A549 (cell line): Measurements from ENCODE around the gene KHSRP. TPM values are rescaled to one million over a fixed set of nuclear protein-coding genes. Genes with fewer than 3 reads are reported as not detected.

ENCODE experiments used
- ATAC-seq, 2 experiments: fragments of 200-7000 bp in 1 of 2; fragments of >200 bp in 1 of 2; cut with Nextera tagmentation in 1 of 2; cut with Tn5 transposase in 1 of 2; 3 replicates each; pipeline versions ENCODE4 v1.8.0 to v1.9.1; 2018 to 2020; ENCODE audit warnings: mild to moderate bottlenecking in 1 of 2, moderate library complexity in 1 of 2
- CTCF ChIA-PET: fragments of 300-600 bp; sonication (Branson Sonifier 250); formaldehyde crosslinking; extraction: SDS; loops from one replicate; lab custom pipeline; 2021; ENCODE audit warnings: antibody characterized with exemption, inconsistent platforms; lab: Yijun Ruan, JAX
- POLR2A ChIA-PET: fragments of 350-600 bp; formaldehyde crosslinking; extraction: SDS; loops from one replicate; lab custom pipeline; 2021; ENCODE audit warnings: antibody characterized with exemption, inconsistent platforms; lab: Yijun Ruan, JAX
- DNase-seq, 2 experiments: peaks; one replicate each; pipeline versions ENCODE4 v3.0.0 to v3.0.0-alpha.2; 2011 to 2016; ENCODE audit warnings: low read depth in 1 of 2, low spot score in 1 of 2
- FAIRE-seq: peaks from 2 replicates; lab custom pipeline; 2011; peaks lifted over from hg19 to GRCh38; lab: Jason Lieb, UNC
- H3K27ac ChIP-seq, 2 experiments: fragments of >200 bp; sonication (Bioruptor Twin); formaldehyde crosslinking; 3 replicates each; pipeline ENCODE4 v1.5.1; 2016 to 2017
- H3K4me1 ChIP-seq: fragments of >200 bp; sonication (Bioruptor Twin); formaldehyde crosslinking; 3 replicates; pipeline ENCODE4 v1.6.1; 2016
- H3K4me2 ChIP-seq: fragments of >200 bp; sonication (Bioruptor Twin); formaldehyde crosslinking; 3 replicates; pipeline ENCODE4 v1.6.1; 2016
- H3K4me3 ChIP-seq: fragments of >200 bp; sonication (Bioruptor Twin); formaldehyde crosslinking; 3 replicates; pipeline ENCODE4 v1.5.1; 2016
- H3K9me3 ChIP-seq: fragments of >200 bp; sonication (Bioruptor Twin); formaldehyde crosslinking; 3 replicates; pipeline ENCODE4 v1.6.1; 2016
- BHLHE40 ChIP-seq: IDR thresholded peaks from 2 replicates; pipeline ENCODE4 v1.6.1; 2012; ENCODE audit warnings: low read depth, low read length, inconsistent platforms
- CHD4 ChIP-seq: fragments of 200-600 bp; sonication (generic); IDR thresholded peaks from 2 replicates; pipeline ENCODE4 v1.6.1; 2016; ENCODE audit warnings: antibody characterized with exemption, mild to moderate bottlenecking, borderline replicate concordance
- EHF ChIP-seq: fragments of 250-450 bp; sonication (Bioruptor Pico); IDR thresholded peaks from 2 replicates; pipeline ENCODE4 v1.5.0; 2020; ENCODE audit warnings: mild to moderate bottlenecking
- EP300 ChIP-seq, 2 experiments: fragments of >200 bp; sonication (Bioruptor Twin); formaldehyde crosslinking; IDR thresholded peaks; 2 replicates in 1 of 2; 3 replicates in 1 of 2; pipeline ENCODE4 v1.6.1; 2016 to 2017
- HOXA7 ChIP-seq: fragments of 250-450 bp; sonication (Bioruptor Pico); IDR thresholded peaks from 2 replicates; pipeline ENCODE4 v1.5.0; 2020; ENCODE audit warnings: mild to moderate bottlenecking, moderate library complexity
- HOXB5 ChIP-seq: fragments of 250-450 bp; sonication (Bioruptor Pico); IDR thresholded peaks from 2 replicates; pipeline ENCODE4 v1.5.0; 2020; ENCODE audit warnings: mild to moderate bottlenecking, moderate library complexity
- JUN ChIP-seq, 2 experiments: fragments of >200 bp; sonication (Bioruptor Twin); formaldehyde crosslinking; IDR thresholded peaks; 2 replicates in 1 of 2; 3 replicates in 1 of 2; pipeline ENCODE4 v1.6.1; 2016 to 2017
- KDM5A ChIP-seq: fragments of 200-600 bp; sonication (generic); IDR thresholded peaks from 2 replicates; pipeline ENCODE4 v1.6.1; 2016; ENCODE audit warnings: antibody characterized with exemption, mild to moderate bottlenecking
- MAZ ChIP-seq: fragments of 150-350 bp; IDR thresholded peaks from 2 replicates; pipeline ENCODE4 v1.6.1; 2014; ENCODE audit warnings: antibody characterized with exemption, low read depth, low read length, borderline replicate concordance
- MYC ChIP-seq: IDR thresholded peaks from 2 replicates; pipeline ENCODE4 v1.6.1; 2012; ENCODE audit warnings: mild to moderate bottlenecking, inconsistent platforms, low read length, improper control_type of control experiment, borderline replicate concordance
- NR3C1 ChIP-seq: fragments of >200 bp; sonication (Bioruptor Twin); formaldehyde crosslinking; IDR thresholded peaks from 3 replicates; pipeline ENCODE4 v1.6.1; 2017
- RAD21 ChIP-seq, 2 experiments: fragments of >200 bp in 1 of 2; sonication (Bioruptor Twin) in 1 of 2; formaldehyde crosslinking in 1 of 2; IDR thresholded peaks in 1 of 2; conservative IDR thresholded peaks in 1 of 2; 2 replicates in 1 of 2; 3 replicates in 1 of 2; pipeline ENCODE4 v1.6.1; 2012 to 2018; ENCODE audit warnings: inconsistent platforms in 1 of 2
- RNF2 ChIP-seq: fragments of 200-600 bp; sonication (generic); IDR thresholded peaks from 2 replicates; pipeline ENCODE4 v1.6.1; 2016; ENCODE audit warnings: low read depth, mild to moderate bottlenecking, antibody characterized with exemption, moderate library complexity, borderline replicate concordance
- SREBF2 ChIP-seq: fragments of 450-650 bp; IDR thresholded peaks from 2 replicates; pipeline ENCODE4 v1.6.1; 2014; ENCODE audit warnings: mild to moderate bottlenecking, moderate library complexity
- TFCP2L1 ChIP-seq: fragments of 250-450 bp; sonication (Bioruptor Pico); IDR thresholded peaks from 2 replicates; pipeline ENCODE4 v1.5.0; 2021; ENCODE audit warnings: mild to moderate bottlenecking
- TP53 ChIP-seq: fragments of 250-450 bp; sonication (Bioruptor Pico); IDR thresholded peaks from 2 replicates; pipeline ENCODE4 v1.5.0; 2021; ENCODE audit warnings: mild to moderate bottlenecking, moderate library complexity
- ZC3H11A ChIP-seq: fragments of 450-650 bp; IDR thresholded peaks from 2 replicates; pipeline ENCODE4 v1.6.1; 2014; ENCODE audit warnings: antibody characterized with exemption, mild to moderate bottlenecking
- ZSCAN20 ChIP-seq: fragments of 250-450 bp; sonication (Bioruptor Pico); IDR thresholded peaks from 2 replicates; pipeline ENCODE4 v1.8.0; 2022; ENCODE audit warnings: mild to moderate bottlenecking, moderate library complexity
- WGBS: methylation state at CpG from one replicate; pipeline ENCODE4 v1.1.6; 2017; ENCODE audit errors: missing lambda C conversion rate; 5-methylcytosine and 5-hydroxymethylcytosine counted together
- polyA plus RNA-seq, 4 experiments: library from polyadenylated mRNA; depleted of rRNA in 3 of 4; stranded (reverse); fragments of >200 nt; fragmentation: RNase III in 1 of 4; extraction: RNeasy Plus Mini Kit Qiagen cat#74134 plus additional on column Dnase treatment in 1 of 4; gene quantifications; 2 replicates in 3 of 4; 3 replicates in 1 of 4; pipeline ENCODE4 v1.2.3, GENCODE V29; 2011 to 2017
- TF ChIP-seq, protein P1 (sequence below): fragments of 450-650 bp; IDR thresholded peaks from 2 replicates; pipeline ENCODE4 v1.6.1; 2014; ENCODE audit warnings: antibody characterized with exemption
- TF ChIP-seq, protein P2 (sequence below): fragments of 250-450 bp; sonication (Bioruptor Pico); IDR thresholded peaks from 2 replicates; pipeline ENCODE4 v1.5.0; 2021; ENCODE audit warnings: mild to moderate bottlenecking, moderate library complexity, borderline replicate concordance
- TF ChIP-seq, protein P3 (sequence below): fragments of >200 bp; sonication (Bioruptor Twin); formaldehyde crosslinking; IDR thresholded peaks from 3 replicates; pipeline ENCODE4 v1.5.1; 2016
- TF ChIP-seq, protein P4 (sequence below): IDR thresholded peaks from 2 replicates; pipeline ENCODE4 v1.6.1; 2012; ENCODE audit warnings: low read depth, borderline replicate concordance
- TF ChIP-seq, protein P5 (sequence below): IDR thresholded peaks from 2 replicates; pipeline ENCODE4 v1.6.1; 2012

KHSRP gene
- polyA plus RNA-seq, 2 of the 4 experiments (the other 2 are of a cell fraction), result 54.3 to 192 TPM

DNA sequence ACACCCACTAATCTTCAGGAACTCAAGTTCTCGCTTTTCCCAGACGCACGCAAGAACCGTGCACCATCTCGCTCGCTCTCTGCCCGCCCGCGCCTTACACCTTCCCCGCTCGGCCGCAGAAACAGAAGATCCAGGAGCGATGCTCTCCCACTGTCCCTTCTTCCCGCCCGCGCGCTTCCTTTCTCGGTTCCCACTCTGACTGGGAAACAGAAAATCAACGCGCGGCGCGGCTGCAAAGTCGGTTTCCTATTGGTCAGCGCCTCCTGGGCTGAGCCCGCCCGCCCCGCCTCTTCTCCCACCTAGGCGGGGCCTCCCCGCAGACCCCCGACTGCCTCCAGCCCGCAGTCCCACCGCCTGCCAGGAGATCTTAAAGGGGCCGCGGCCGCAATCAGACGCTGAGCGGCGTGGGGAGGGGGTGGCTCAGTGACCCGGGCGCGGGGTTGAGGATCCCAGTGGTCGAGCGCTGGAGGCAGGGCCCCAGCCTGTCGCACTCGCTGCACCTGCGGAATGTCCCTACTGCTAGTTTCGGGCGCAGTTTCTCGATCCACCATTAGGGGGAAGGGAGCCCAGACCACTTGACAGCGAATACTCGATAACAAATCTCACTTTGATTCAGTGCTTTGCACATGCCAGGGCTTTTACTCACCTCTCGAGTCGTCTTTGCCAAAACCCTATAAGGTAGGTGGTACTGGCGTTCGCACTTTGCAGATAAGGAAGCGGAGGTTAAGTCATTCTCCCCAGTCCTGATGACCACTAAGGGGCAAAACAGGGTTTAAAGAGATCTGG is 35.7 kb upstream of the KHSRP start:
- CTCF ChIA-PET, result interaction anchor here (1.1 kb wide), 1 partner anchor 62 kb away, joined by 4 read pairs; no protein-coding TSS in a partner anchor
- no peak for FAIRE-seq

DNA sequence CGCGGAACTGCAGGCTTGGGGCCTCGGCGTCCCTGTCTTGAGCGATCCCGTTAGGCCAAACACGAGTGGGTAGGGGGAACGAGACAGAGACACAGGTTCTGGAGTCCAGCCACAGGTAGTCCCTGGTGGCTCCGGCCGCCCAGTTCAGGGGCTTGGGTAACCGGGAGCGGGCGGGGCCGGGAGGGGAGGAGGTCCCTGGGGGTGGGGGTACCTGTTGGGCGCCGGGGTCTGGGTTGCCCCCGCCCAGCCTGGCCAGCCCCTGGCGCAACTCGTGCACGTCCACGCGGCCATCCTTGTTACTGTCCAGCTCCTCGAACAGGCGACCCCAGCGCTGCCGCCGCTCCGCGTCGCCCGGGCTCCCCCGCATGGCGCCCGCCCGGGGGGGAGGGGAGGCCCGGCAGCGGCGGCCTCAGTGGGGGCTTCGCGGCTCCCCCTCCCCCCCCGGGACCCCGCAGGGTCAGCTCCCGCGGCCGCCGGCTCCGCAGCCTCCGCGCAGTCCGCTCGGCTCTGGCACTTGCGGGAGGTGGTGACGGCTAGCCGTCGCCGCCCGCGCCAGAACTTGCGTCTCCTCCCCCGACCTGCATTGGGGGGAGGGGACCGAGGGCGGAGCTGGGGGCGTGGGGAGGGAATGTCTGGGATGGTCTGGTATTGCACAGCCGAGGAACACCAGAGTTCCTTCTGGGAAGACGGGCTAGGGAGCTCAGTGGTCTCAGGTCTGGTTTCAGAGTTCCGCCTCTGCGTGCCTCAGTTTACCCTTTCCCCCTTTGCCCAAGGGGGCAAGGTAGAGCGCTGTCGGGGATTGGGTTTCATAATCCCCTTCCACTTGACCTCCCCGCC is 34.9 kb upstream of the KHSRP start, which contains the start of gene SLC25A23:
Gene SLC25A23, minus strand, starts transcription at position 531 of the 837 bp plus-strand sequence. Its CDS starts 164 bp downstream, at position 367.
- ATAC-seq (peak; percentile 80), FAIRE-seq (no peak), DNase-seq (peak; percentile 66 to 76)
- Histone ChIP-seq H3K4me1 (peaks cover 10% of the 10 kb centered on the region), H3K9me3 (no peaks in the 10 kb centered on the region; the same call in 2 of the 3 replicates), H3K4me2 (peak within 1 kb of the TSS; percentile 87), H3K27ac (peak within 1 kb of the TSS; percentile 79 to 91), H3K4me3 (peak within 1 kb of the TSS; percentile 83)
- WGBS, result 2% methylated on average over 5 of the region's 70 CpGs
- ChIA-PET POLR2A (interaction anchor here (0.9 kb wide), 1 partner anchor 67 kb away, joined by 3 read pairs; the partner anchor contains the start of gene GTF2F1), CTCF (interaction anchor here (0.8 to 1.1 kb wide), 2 partner anchors 24 to 61 kb away, joined by 3 to 4 read pairs; no protein-coding TSS in a partner anchor)
- no peak for TF ChIP-seq HOXB5
- TF ChIP-seq RAD21 (conservative IDR thresholded peaks at IDR 0.05 in 1 of 2, IDR thresholded peaks at IDR 0.05 in 1 of 2), result no peak
- TF ChIP-seq ZSCAN20 (CRISPR knock-in tag), result no peak
- TF ChIP-seq, protein P1, sequence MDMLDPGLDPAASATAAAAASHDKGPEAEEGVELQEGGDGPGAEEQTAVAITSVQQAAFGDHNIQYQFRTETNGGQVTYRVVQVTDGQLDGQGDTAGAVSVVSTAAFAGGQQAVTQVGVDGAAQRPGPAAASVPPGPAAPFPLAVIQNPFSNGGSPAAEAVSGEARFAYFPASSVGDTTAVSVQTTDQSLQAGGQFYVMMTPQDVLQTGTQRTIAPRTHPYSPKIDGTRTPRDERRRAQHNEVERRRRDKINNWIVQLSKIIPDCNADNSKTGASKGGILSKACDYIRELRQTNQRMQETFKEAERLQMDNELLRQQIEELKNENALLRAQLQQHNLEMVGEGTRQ, result no peak
- no peak for TF ChIP-seq KDM5A
- no peak for TF ChIP-seq NR3C1
- TF ChIP-seq, protein P2, sequence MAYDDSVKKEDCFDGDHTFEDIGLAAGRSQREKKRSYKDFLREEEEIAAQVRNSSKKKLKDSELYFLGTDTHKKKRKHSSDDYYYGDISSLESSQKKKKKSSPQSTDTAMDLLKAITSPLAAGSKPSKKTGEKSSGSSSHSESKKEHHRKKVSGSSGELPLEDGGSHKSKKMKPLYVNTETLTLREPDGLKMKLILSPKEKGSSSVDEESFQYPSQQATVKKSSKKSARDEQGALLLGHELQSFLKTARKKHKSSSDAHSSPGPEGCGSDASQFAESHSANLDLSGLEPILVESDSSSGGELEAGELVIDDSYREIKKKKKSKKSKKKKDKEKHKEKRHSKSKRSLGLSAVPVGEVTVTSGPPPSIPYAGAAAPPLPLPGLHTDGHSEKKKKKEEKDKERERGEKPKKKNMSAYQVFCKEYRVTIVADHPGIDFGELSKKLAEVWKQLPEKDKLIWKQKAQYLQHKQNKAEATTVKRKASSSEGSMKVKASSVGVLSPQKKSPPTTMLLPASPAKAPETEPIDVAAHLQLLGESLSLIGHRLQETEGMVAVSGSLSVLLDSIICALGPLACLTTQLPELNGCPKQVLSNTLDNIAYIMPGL, result no peak
- TF ChIP-seq MAZ, result no peak
- TF ChIP-seq MYC, result no peak
- TF ChIP-seq CHD4, result no peak
- no peak for TF ChIP-seq EHF (CRISPR knock-in tag)
- TF ChIP-seq EP300 (IDR thresholded peaks at IDR 0.05), result no peak
- no peak for TF ChIP-seq TP53 (CRISPR knock-in tag)
- no peak for TF ChIP-seq RNF2
- TF ChIP-seq TFCP2L1 (CRISPR knock-in tag), result no peak

More for the DNA sequence above, 35.7 kb upstream of the KHSRP start:
- ATAC-seq, result peak; percentile 79 to 91
- H3K9me3 ChIP-seq, result no peaks in the 10 kb centered on the region
- DNase-seq, result peak; percentile 79 to 97
- H3K4me2 ChIP-seq, result peak overlapping the region; percentile 87
- under 1% methylated on average over 22 of the region's 57 CpGs for WGBS
- H3K27ac ChIP-seq, result peak overlapping the region; percentile 79 to 91
- peak overlapping the region; percentile 83 for H3K4me3 ChIP-seq
- POLR2A ChIA-PET, result no interaction called here
- no peak for TF ChIP-seq ZC3H11A
- TF ChIP-seq SREBF2, result no peak
- TF ChIP-seq, protein P3, sequence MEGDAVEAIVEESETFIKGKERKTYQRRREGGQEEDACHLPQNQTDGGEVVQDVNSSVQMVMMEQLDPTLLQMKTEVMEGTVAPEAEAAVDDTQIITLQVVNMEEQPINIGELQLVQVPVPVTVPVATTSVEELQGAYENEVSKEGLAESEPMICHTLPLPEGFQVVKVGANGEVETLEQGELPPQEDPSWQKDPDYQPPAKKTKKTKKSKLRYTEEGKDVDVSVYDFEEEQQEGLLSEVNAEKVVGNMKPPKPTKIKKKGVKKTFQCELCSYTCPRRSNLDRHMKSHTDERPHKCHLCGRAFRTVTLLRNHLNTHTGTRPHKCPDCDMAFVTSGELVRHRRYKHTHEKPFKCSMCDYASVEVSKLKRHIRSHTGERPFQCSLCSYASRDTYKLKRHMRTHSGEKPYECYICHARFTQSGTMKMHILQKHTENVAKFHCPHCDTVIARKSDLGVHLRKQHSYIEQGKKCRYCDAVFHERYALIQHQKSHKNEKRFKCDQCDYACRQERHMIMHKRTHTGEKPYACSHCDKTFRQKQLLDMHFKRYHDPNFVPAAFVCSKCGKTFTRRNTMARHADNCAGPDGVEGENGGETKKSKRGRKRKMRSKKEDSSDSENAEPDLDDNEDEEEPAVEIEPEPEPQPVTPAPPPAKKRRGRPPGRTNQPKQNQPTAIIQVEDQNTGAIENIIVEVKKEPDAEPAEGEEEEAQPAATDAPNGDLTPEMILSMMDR, result no peak
- TF ChIP-seq EP300 (IDR thresholded peaks at IDR 0.05), result no peak
- TF ChIP-seq ZSCAN20 (CRISPR knock-in tag), result no peak
- TF ChIP-seq HOXA7 (CRISPR knock-in tag), result no peak
- TF ChIP-seq, protein P4, sequence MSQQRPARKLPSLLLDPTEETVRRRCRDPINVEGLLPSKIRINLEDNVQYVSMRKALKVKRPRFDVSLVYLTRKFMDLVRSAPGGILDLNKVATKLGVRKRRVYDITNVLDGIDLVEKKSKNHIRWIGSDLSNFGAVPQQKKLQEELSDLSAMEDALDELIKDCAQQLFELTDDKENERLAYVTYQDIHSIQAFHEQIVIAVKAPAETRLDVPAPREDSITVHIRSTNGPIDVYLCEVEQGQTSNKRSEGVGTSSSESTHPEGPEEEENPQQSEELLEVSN, result 0 out of 2 replicates have a peak, but pooled peaks have one; percentile 16
- TF ChIP-seq, protein P5, sequence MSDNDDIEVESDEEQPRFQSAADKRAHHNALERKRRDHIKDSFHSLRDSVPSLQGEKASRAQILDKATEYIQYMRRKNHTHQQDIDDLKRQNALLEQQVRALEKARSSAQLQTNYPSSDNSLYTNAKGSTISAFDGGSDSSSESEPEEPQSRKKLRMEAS, result peak; percentile 63
- TF ChIP-seq MAZ, result no peak
- TF ChIP-seq, protein P2, result no peak
- TF ChIP-seq JUN (IDR thresholded peaks at IDR 0.05), result 0 out of 5 replicates have a peak, but pooled peaks of 1 of the 2 experiments have one; percentile 17
- no peak for TF ChIP-seq BHLHE40
- H3K4me1 ChIP-seq, result peaks cover 15% of the 10 kb centered on the region
